Hematopoietic multipotent progenitor cell (in vitro differentiated cells): ENCODE data around the gene TAF11L12. TPM values are rescaled to one million over a fixed set of nuclear protein-coding genes. Genes with fewer than 3 reads are reported as not detected.
"Not testable (repeated sequence)": the region's sequence is repeated elsewhere in the genome, so short reads cannot be mapped to it uniquely, and the experiment has no call there.

ENCODE experiments used
- DNase-seq, 3 donors: peaks; one replicate each; pipeline ENCODE4 v3.0.0-alpha.2; 2011 to 2015; ENCODE audit warnings: low read depth in 2 of 3, low spot score in 2 of 3
- small RNA-seq: library from RNA; depleted of rRNA; stranded (forward); fragments of <200 nt; gene quantifications from one replicate; pipeline ENCODE3, GENCODE V24; 2012
- total RNA-seq: library from RNA; depleted of rRNA; stranded (reverse); fragments of >200 nt; gene quantifications from one replicate; pipeline ENCODE4 v1.2.3, GENCODE V29; 2012

TAF11L12 gene
- not detected for total RNA-seq

- not testable (repeated sequence) for DNase-seq
Measured at GRCh38 chr5:17610092-17610491, at the start of gene TAF11L12. TAF11L12 (plus strand) TSS chr5:17610392.

GRCh38 chr5:17585658-17586057 lies 24.5 kb upstream of the TAF11L12 start, which contains the start of gene TAF11L7:
TAF11L7 (minus strand) TSS chr5:17585758.
- DNase-seq: not testable (repeated sequence)

GRCh38 chr5:17590860-17591259 lies 19.3 kb upstream of the TAF11L12 start, which contains the start of gene TAF11L8:
TAF11L8 (minus strand) TSS chr5:17590960.
- DNase-seq: not testable (repeated sequence)

GRCh38 chr5:17594255-17594654 lies 15.9 kb upstream of the TAF11L12 start, which contains the start of gene TAF11L9:
TAF11L9 (minus strand) TSS chr5:17594394.
- not testable (repeated sequence) for DNase-seq

GRCh38 chr5:17597728-17598127 lies 12.5 kb upstream of the TAF11L12 start, which contains the start of gene TAF11L10:
TAF11L10 (minus strand) TSS chr5:17597828.
- not testable (repeated sequence) for DNase-seq

GRCh38 chr5:17603880-17604279 lies 6.3 kb upstream of the TAF11L12 start, which contains the start of gene TAF11L11:
TAF11L11 (plus strand) TSS chr5:17604183.
- not testable (repeated sequence) for DNase-seq

- no peak for DNase-seq
Measured at GRCh38 chr5:17604951-17605350, 5.2 kb upstream of the TAF11L12 start.

- not testable (repeated sequence) for DNase-seq
Measured at GRCh38 chr5:17607461-17607860, 2.7 kb upstream of the TAF11L12 start.

- DNase-seq: no peak
Measured at GRCh38 chr5:17614872-17615605, 4.8 kb downstream of the TAF11L12 start.

GRCh38 chr5:17619354-17619753 lies 9.2 kb downstream of the TAF11L12 start:
- no peak for DNase-seq

GRCh38 chr5:17620627-17621026 lies 10.4 kb downstream of the TAF11L12 start:
- no peak for DNase-seq

GRCh38 chr5:17625686-17626085 lies 15.5 kb downstream of the TAF11L12 start:
- DNase-seq: no peak

- not testable (repeated sequence) for DNase-seq
Measured at GRCh38 chr5:17631788-17632187, 21.6 kb downstream of the TAF11L12 start, which contains the start of gene TAF11L13. TAF11L13 (plus strand) TSS chr5:17632088.

GRCh38 chr5:17634160-17634559 lies 24.0 kb downstream of the TAF11L12 start, which contains the start of gene TAF11L14:
TAF11L14 (plus strand) TSS chr5:17634460.
- DNase-seq: no peak

GRCh38 chr5:17649232-17649631 lies 39.0 kb downstream of the TAF11L12 start:
- not testable (repeated sequence) for DNase-seq

- DNase-seq: not testable (repeated sequence)
Measured at GRCh38 chr5:17655201-17655759, 45.1 kb downstream of the TAF11L12 start.

GRCh38 chr5:17655921-17656320 lies 45.7 kb downstream of the TAF11L12 start:
- DNase-seq: no peak

Small RNA genes within 50 kb of the gene (small RNA-seq; reads per million reads assigned to genes)
- gene AC233724.1 (not detected), gene AC233724.2 (not detected), gene AC233724.3 (not detected), gene AC233724.4 (not detected), gene AC233724.6 (not detected), gene AC233724.7 (not detected)

Other genes starting within 250 kb of the TAF11L12 start
- not detected for gene TAF11L2, start 112.2 kb upstream of the TAF11L12 start, total RNA-seq
- not detected for gene TAF11L3, start 92.0 kb upstream of the TAF11L12 start, total RNA-seq
- gene TAF11L4, start 88.6 kb upstream of the TAF11L12 start, total RNA-seq: not detected
- gene TAF11L5, start 85.2 kb upstream of the TAF11L12 start, total RNA-seq: not detected
- not detected for gene TAF11L6, start 81.7 kb upstream of the TAF11L12 start, total RNA-seq
- gene TAF11L7, start 24.6 kb upstream of the TAF11L12 start, total RNA-seq: not detected
- not detected for gene TAF11L8, start 19.4 kb upstream of the TAF11L12 start, total RNA-seq
- not detected for gene TAF11L9, start 16.0 kb upstream of the TAF11L12 start, total RNA-seq
- not detected for gene TAF11L10, start 12.6 kb upstream of the TAF11L12 start, total RNA-seq
- gene TAF11L11, start 6.2 kb upstream of the TAF11L12 start, total RNA-seq: not detected
- gene TAF11L13, start 21.7 kb downstream of the TAF11L12 start, total RNA-seq: not detected
- gene TAF11L14, start 24.1 kb downstream of the TAF11L12 start, total RNA-seq: not detected